SH-SY5Y (cell line): ENCODE data around the gene KCNQ5.

Source experiments
- GATA2 ChIP-seq: IDR thresholded peaks from 2 replicates; pipeline ENCODE4 v1.6.1; 2011; ENCODE audit warnings: mild to moderate bottlenecking, low read depth, low read length
- GATA3 ChIP-seq: IDR thresholded peaks from 2 replicates; pipeline ENCODE4 v1.6.1; 2011; ENCODE audit warnings: low read depth, mild to moderate bottlenecking, low read length, moderate library complexity

DNA sequence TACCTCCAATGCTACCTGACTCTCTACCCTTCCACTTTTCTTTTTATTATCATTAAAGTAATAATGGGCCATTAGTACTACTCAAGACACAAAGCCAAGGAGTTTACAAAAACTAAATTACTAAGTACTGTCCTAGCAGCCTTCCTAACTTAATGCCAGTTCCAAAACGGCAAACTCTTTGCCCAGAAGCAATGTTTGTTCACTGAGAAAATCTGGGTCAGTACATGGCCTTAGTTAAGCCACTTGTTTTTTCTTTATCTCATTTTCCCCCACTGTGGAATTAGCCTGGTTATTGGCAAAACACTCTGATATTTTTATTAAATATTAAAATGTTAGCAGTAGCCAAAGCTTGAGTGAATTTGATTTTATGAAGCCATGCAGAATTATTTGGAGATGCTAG lies 242.4 kb downstream of the KCNQ5 start:
- TF ChIP-seq GATA2: no peak
- TF ChIP-seq GATA3: no peak
